ENCODE data around the gene TOMM34.

TOMM34 gene

GRCh38 chr20:44954211-44954610 is 6.0 kb downstream of the TOMM34 start:
- Histone ChIP-seq H3K9me2 (replicated peaks; ENCODE audit: insufficient read depth, low read length) (no peaks in the 10 kb centered on the region), H3K79me2 (ENCODE audit: low read length) (peaks cover 57% of the 10 kb centered on the region), H3K4me2 (ENCODE audit: low read depth, low read length) (no peak overlapping the region), H4K20me1 (ENCODE audit: insufficient read depth, low read length) (no peaks in the 10 kb centered on the region), H3K4me1 (ENCODE audit: low read length) (peaks cover 7% of the 10 kb centered on the region; the same call in 1 of the 2 replicates), H3K9ac (ENCODE audit: low read length) (no peak overlapping the region), H3K36me3 (replicated peaks; ENCODE audit: insufficient read depth, low read length) (peaks cover 21% of the 10 kb centered on the region; the same call in 1 of the 2 replicates), H3F3A (ENCODE audit: insufficient read depth, low read length) (no peaks in the 10 kb centered on the region), H3K27me3 (replicated peaks; ENCODE audit: insufficient read depth, low read length) (no peaks in the 10 kb centered on the region), H3K4me3 (ENCODE audit: low read length) (no peak overlapping the region), H3K9me3 (replicated peaks; ENCODE audit: insufficient read depth, low read length) (no peaks in the 10 kb centered on the region), H3K27ac (ENCODE audit: low read length) (no peak overlapping the region), H2AFZ (ENCODE audit: low read length) (no peak overlapping the region)
- DNase-seq, result no peak
- TF ChIP-seq EZH2 (optimal IDR thresholded peaks at IDR 0.05; ENCODE audit: low read depth, low read length), result no peak
- no peak for TF ChIP-seq CTCF (IDR thresholded peaks at IDR 0.05; ENCODE audit: low read length)
- TF ChIP-seq EZH2phosphoT487 (IDR thresholded peaks at IDR 0.05; ENCODE audit: low read length), result no peak

DNA sequence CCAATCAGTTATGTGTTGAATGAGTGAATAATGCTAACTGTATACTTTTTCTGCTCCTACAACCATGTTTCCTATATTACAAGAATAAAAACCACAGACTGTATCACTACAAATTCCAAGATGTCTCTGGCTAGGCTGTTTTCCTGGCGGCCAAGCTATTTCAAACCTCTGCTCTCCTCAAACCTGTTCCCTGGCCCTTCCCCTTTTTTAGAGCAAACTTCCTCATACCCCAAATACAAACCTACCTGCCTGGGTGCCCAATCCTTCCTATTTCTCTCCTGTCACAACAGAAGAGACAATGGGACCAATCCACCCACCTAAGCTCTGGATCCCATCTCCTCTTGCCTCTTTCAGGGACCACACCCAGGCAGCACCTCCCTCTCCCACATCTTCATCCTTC is 7.5 kb downstream of the TOMM34 start:
- Histone ChIP-seq H3K9me2 (replicated peaks; ENCODE audit: insufficient read depth, low read length) (no peaks in the 10 kb centered on the region), H4K20me1 (ENCODE audit: insufficient read depth, low read length) (no peaks in the 10 kb centered on the region), H3K27ac (ENCODE audit: low read length) (no peak overlapping the region), H3K79me2 (ENCODE audit: low read length) (peaks cover 43% of the 10 kb centered on the region), H3K4me1 (ENCODE audit: low read length) (peaks cover 4% of the 10 kb centered on the region; the same call in 1 of the 2 replicates), H3K9me3 (replicated peaks; ENCODE audit: insufficient read depth, low read length) (no peaks in the 10 kb centered on the region), H3F3A (ENCODE audit: insufficient read depth, low read length) (no peaks in the 10 kb centered on the region), H3K4me2 (ENCODE audit: low read depth, low read length) (no peak overlapping the region), H3K36me3 (replicated peaks; ENCODE audit: insufficient read depth, low read length) (peaks cover 23% of the 10 kb centered on the region), H3K27me3 (replicated peaks; ENCODE audit: insufficient read depth, low read length) (no peaks in the 10 kb centered on the region), H3K9ac (ENCODE audit: low read length) (no peak overlapping the region), H3K4me3 (ENCODE audit: low read length) (no peak overlapping the region), H2AFZ (ENCODE audit: low read length) (no peak overlapping the region)
- no peak for DNase-seq
- TF ChIP-seq EZH2phosphoT487 (IDR thresholded peaks at IDR 0.05; ENCODE audit: low read length) (no peak), CTCF (IDR thresholded peaks at IDR 0.05; ENCODE audit: low read length) (no peak), EZH2 (optimal IDR thresholded peaks at IDR 0.05; ENCODE audit: low read depth, low read length) (no peak)

DNA sequence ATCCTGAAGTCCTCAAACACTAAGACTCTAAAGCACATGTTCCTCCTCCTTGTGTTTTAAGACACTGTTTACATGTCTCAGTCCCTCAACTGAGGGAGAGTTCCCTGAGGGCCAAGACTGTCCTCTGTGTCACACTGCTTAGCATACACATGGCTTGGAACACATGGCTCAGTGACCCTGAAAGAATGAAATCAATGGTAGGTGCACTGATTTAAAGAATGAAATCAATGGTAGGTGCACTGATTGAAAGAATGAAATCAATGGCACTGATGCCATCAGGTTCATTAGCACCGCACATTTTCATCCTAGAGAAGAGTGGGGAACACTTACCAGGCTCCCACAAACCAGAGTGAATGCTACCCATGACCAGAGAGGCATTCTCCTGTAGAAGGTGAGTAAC is 9.8 kb downstream of the TOMM34 start:
- Histone ChIP-seq H3K9ac (ENCODE audit: low read length) (no peak overlapping the region), H3K9me3 (replicated peaks; ENCODE audit: insufficient read depth, low read length) (no peaks in the 10 kb centered on the region), H3K9me2 (replicated peaks; ENCODE audit: insufficient read depth, low read length) (no peaks in the 10 kb centered on the region), H3K79me2 (ENCODE audit: low read length) (peaks cover 26% of the 10 kb centered on the region), H4K20me1 (ENCODE audit: insufficient read depth, low read length) (no peaks in the 10 kb centered on the region), H3F3A (ENCODE audit: insufficient read depth, low read length) (no peaks in the 10 kb centered on the region; the same call in 1 of the 2 replicates), H2AFZ (ENCODE audit: low read length) (no peak overlapping the region), H3K27ac (ENCODE audit: low read length) (no peak overlapping the region), H3K4me3 (ENCODE audit: low read length) (no peak overlapping the region), H3K36me3 (replicated peaks; ENCODE audit: insufficient read depth, low read length) (peaks cover 33% of the 10 kb centered on the region), H3K4me2 (ENCODE audit: low read depth, low read length) (no peak overlapping the region), H3K27me3 (replicated peaks; ENCODE audit: insufficient read depth, low read length) (no peaks in the 10 kb centered on the region), H3K4me1 (ENCODE audit: low read length) (peaks cover under 1% of the 10 kb centered on the region; the same call in 1 of the 2 replicates)
- no peak for DNase-seq
- TF ChIP-seq EZH2 (optimal IDR thresholded peaks at IDR 0.05; ENCODE audit: low read depth, low read length), result no peak
- no peak for TF ChIP-seq EZH2phosphoT487 (IDR thresholded peaks at IDR 0.05; ENCODE audit: low read length)
- TF ChIP-seq CTCF (IDR thresholded peaks at IDR 0.05; ENCODE audit: low read length), result no peak
